Neural progenitor cell (in vitro differentiated cells): ENCODE data around the gene BEGAIN. TPM values are rescaled to one million over a fixed set of nuclear protein-coding genes. Genes with fewer than 3 reads are reported as not detected.

Experiments
- DNase-seq: peaks from one replicate; pipeline ENCODE4 v3.0.0-alpha.2; 2016; ENCODE audit warnings: low spot score
- H2AFZ ChIP-seq: fragments of 200-600 bp; sonication (generic); replicated peaks from 2 replicates; pipeline ENCODE4 v1.6.1; 2016; ENCODE audit warnings: antibody characterized with exemption
- H3F3A ChIP-seq: fragments of 200-600 bp; sonication (generic); 2 replicates; pipeline ENCODE4 v1.6.1; 2016; ENCODE audit warnings: antibody characterized with exemption, low read depth
- H3K27ac ChIP-seq: fragments of 200-600 bp; sonication (generic); 2 replicates; pipeline ENCODE4 v1.5.1; 2016; ENCODE audit warnings: mild to moderate bottlenecking
- H3K27me3 ChIP-seq: fragments of 200-600 bp; sonication (generic); 2 replicates; pipeline ENCODE4 v1.6.1; 2016; ENCODE audit warnings: mild to moderate bottlenecking, moderate library complexity
- H3K36me3 ChIP-seq: fragments of 200-600 bp; sonication (generic); 2 replicates; pipeline ENCODE4 v1.5.1; 2016
- H3K4me1 ChIP-seq: fragments of 200-600 bp; sonication (generic); 2 replicates; pipeline ENCODE4 v1.6.1; 2016; ENCODE audit warnings: mixed run types
- H3K4me2 ChIP-seq: fragments of 200-600 bp; sonication (generic); 2 replicates; pipeline ENCODE4 v1.6.1; 2016
- H3K4me3 ChIP-seq: fragments of 200-600 bp; sonication (generic); 2 replicates; pipeline ENCODE4 v1.5.1; 2016
- H3K79me2 ChIP-seq: fragments of 200-600 bp; sonication (generic); 2 replicates; pipeline ENCODE4 v1.6.1; 2016; ENCODE audit warnings: low read depth
- H3K9ac ChIP-seq: fragments of 200-600 bp; sonication (generic); 2 replicates; pipeline ENCODE4 v1.6.1; 2016
- H3K9me3 ChIP-seq: fragments of 200-600 bp; sonication (generic); 2 replicates; pipeline ENCODE4 v1.5.1; 2016; ENCODE audit warnings: low read depth
- H4K20me1 ChIP-seq: fragments of 200-600 bp; sonication (generic); 2 replicates; pipeline ENCODE4 v1.6.1; 2016; ENCODE audit warnings: low read depth
- H3K27ac Mint-ChIP-seq: 3 replicates; pipeline ENCODE4 v1.8.0; 2021; ENCODE audit warnings: mixed read lengths
- H3K27me3 Mint-ChIP-seq: 2 replicates; pipeline ENCODE4 v1.8.0; 2022; ENCODE audit warnings: low read depth, mild to moderate bottlenecking, inconsistent platforms, moderate library complexity, mixed read lengths; ENCODE audit not compliant: insufficient read depth
- H3K36me3 Mint-ChIP-seq: 3 replicates; pipeline ENCODE4 v1.8.0; 2021; ENCODE audit warnings: mixed read lengths
- H3K4me1 Mint-ChIP-seq: 3 replicates; pipeline ENCODE4 v1.8.0; 2021; ENCODE audit warnings: mixed read lengths
- H3K4me3 Mint-ChIP-seq: 3 replicates; pipeline ENCODE4 v1.8.0; 2021; ENCODE audit warnings: mild to moderate bottlenecking, moderate library complexity, mixed read lengths
- H3K9me3 Mint-ChIP-seq: 3 replicates; pipeline ENCODE4 v1.8.0; 2020; ENCODE audit warnings: mixed read lengths
- CTCF ChIP-seq: fragments of 200-600 bp; sonication (generic); IDR thresholded peaks from 2 replicates; pipeline ENCODE4 v1.5.1; 2017; ENCODE audit warnings: antibody characterized with exemption, mild to moderate bottlenecking
- EZH2 ChIP-seq: fragments of 200-600 bp; sonication (generic); IDR thresholded peaks from 2 replicates; pipeline ENCODE4 v1.6.1; 2017; ENCODE audit warnings: antibody characterized with exemption, mild to moderate bottlenecking, moderate library complexity
- EZH2phosphoT487 ChIP-seq: fragments of 200-600 bp; sonication (generic); IDR thresholded peaks from 2 replicates; pipeline ENCODE4 v1.6.1; 2017; ENCODE audit warnings: antibody characterized with exemption
- total RNA-seq: library from RNA; depleted of rRNA; stranded (reverse); fragments of >200 nt; gene quantifications from 2 replicates; pipeline ENCODE4 v1.2.3, GENCODE V29; 2015; ENCODE audit warnings: low replicate concordance

The BEGAIN gene
- total RNA-seq, 1 donor from 2014 or later, result 4.0 TPM

GRCh38 chr14:100574642-100575031 lies 12.6 kb downstream of the BEGAIN start:
- Histone ChIP-seq H3K27ac (no peak overlapping the region), H3K4me1 (peaks cover 27% of the 10 kb centered on the region), H3K4me3 (no peak overlapping the region), H2AFZ (no peak overlapping the region), H3K36me3 (no peaks in the 10 kb centered on the region), H3K79me2 (no peaks in the 10 kb centered on the region), H3K4me2 (peak overlapping the region; percentile 27), H3K9ac (no peak overlapping the region), H3K9me3 (no peaks in the 10 kb centered on the region), H4K20me1 (no peaks in the 10 kb centered on the region), H3K27me3 (peaks cover 11% of the 10 kb centered on the region), H3F3A (peaks cover 12% of the 10 kb centered on the region)
- Mint-ChIP-seq H3K27ac (no peak overlapping the region), H3K4me3 (no peak overlapping the region), H3K4me1 (peaks cover 26% of the 10 kb centered on the region), H3K27me3 (peaks cover 24% of the 10 kb centered on the region), H3K9me3 (no peaks in the 10 kb centered on the region), H3K36me3 (no peaks in the 10 kb centered on the region)
- TF ChIP-seq EZH2phosphoT487, result no peak
- no peak for TF ChIP-seq EZH2
- TF ChIP-seq CTCF, result no peak
- DNase-seq, result peak; percentile 51

- Histone ChIP-seq H3K79me2 (no peaks in the 10 kb centered on the region), H2AFZ (no peak overlapping the region), H3K27ac (no peak overlapping the region), H3K9me3 (no peaks in the 10 kb centered on the region), H3F3A (peaks cover 12% of the 10 kb centered on the region), H3K4me1 (peaks cover 33% of the 10 kb centered on the region), H3K27me3 (peaks cover 18% of the 10 kb centered on the region), H3K9ac (no peak overlapping the region), H4K20me1 (no peaks in the 10 kb centered on the region), H3K36me3 (no peaks in the 10 kb centered on the region), H3K4me3 (no peak overlapping the region), H3K4me2 (peak overlapping the region; percentile 66)
- Mint-ChIP-seq H3K36me3 (no peaks in the 10 kb centered on the region), H3K27me3 (peaks cover 29% of the 10 kb centered on the region), H3K4me3 (no peak overlapping the region), H3K4me1 (peaks cover 31% of the 10 kb centered on the region), H3K27ac (no peak overlapping the region), H3K9me3 (no peaks in the 10 kb centered on the region)
- TF ChIP-seq EZH2, result no peak
- no peak for TF ChIP-seq EZH2phosphoT487
- no peak for TF ChIP-seq CTCF
- DNase-seq, result no peak
Observed at GRCh38 chr14:100573757-100574641, 13.2 kb downstream of the BEGAIN start.

GRCh38 chr14:100573002-100573756 lies 14.0 kb downstream of the BEGAIN start:
- H3K4me3 Mint-ChIP-seq, result peak overlapping the region; percentile 55
- H3K4me2 ChIP-seq, result peak overlapping the region; percentile 66
- H3F3A ChIP-seq, result peaks cover 12% of the 10 kb centered on the region
- peaks cover 31% of the 10 kb centered on the region for H3K27me3 Mint-ChIP-seq
- no peaks in the 10 kb centered on the region for H3K9me3 Mint-ChIP-seq
- no peaks in the 10 kb centered on the region for H3K79me2 ChIP-seq
- TF ChIP-seq EZH2 (no peak), EZH2phosphoT487 (no peak), CTCF (no peak)
- no peaks in the 10 kb centered on the region for H3K36me3 ChIP-seq
- no peak overlapping the region for H3K9ac ChIP-seq
- peaks cover 26% of the 10 kb centered on the region for H3K27me3 ChIP-seq
- no peak overlapping the region for H3K4me3 ChIP-seq
- DNase-seq, result peak; percentile 55
- H3K36me3 Mint-ChIP-seq, result no peaks in the 10 kb centered on the region
- no peak overlapping the region for H3K27ac ChIP-seq
- H3K27ac Mint-ChIP-seq, result peak overlapping the region; percentile 72
- peaks cover 31% of the 10 kb centered on the region for H3K4me1 Mint-ChIP-seq
- no peak overlapping the region for H2AFZ ChIP-seq
- H3K9me3 ChIP-seq, result no peaks in the 10 kb centered on the region
- no peaks in the 10 kb centered on the region for H4K20me1 ChIP-seq
- H3K4me1 ChIP-seq, result peaks cover 34% of the 10 kb centered on the region
